CD4-positive, alpha-beta T cell treated with Interferon alpha-2 for 1 hour (primary cell): ENCODE measurements around the gene TXNRD3.

Experiments
- DNase-seq, 2 donors: peaks; one replicate each; pipeline ENCODE4 v3.0.0-alpha.2; 2020 to 2022

TXNRD3 gene

GRCh38 chr3:126671521-126671920 is 16.6 kb upstream of the TXNRD3 start:
- no peak for DNase-seq

GRCh38 chr3:126668450-126669401 is 13.8 kb upstream of the TXNRD3 start:
- no peak for DNase-seq

- no peak for DNase-seq
These were observed 12.9 kb upstream of the TXNRD3 start for GRCh38 chr3:126667631-126668449.

GRCh38 chr3:126666658-126667528 is 12.0 kb upstream of the TXNRD3 start:
- no peak for DNase-seq

GRCh38 chr3:126665959-126666657 is 11.2 kb upstream of the TXNRD3 start:
- no peak for DNase-seq

GRCh38 chr3:126665221-126665936 is 10.5 kb upstream of the TXNRD3 start:
- DNase-seq, result no peak

GRCh38 chr3:126664591-126665214 is 9.8 kb upstream of the TXNRD3 start:
- no peak for DNase-seq

- no peak for DNase-seq
These were observed 8.8 kb upstream of the TXNRD3 start for GRCh38 chr3:126663750-126664149.

GRCh38 chr3:126663257-126663656 is 8.3 kb upstream of the TXNRD3 start:
- no peak for DNase-seq

GRCh38 chr3:126661532-126662364 is 6.8 kb upstream of the TXNRD3 start:
- no peak for DNase-seq

- no peak for DNase-seq
These were observed 5.3 kb upstream of the TXNRD3 start for GRCh38 chr3:126659915-126660886.

- DNase-seq, result no peak
These were observed 3.7 kb upstream of the TXNRD3 start for GRCh38 chr3:126658584-126658983.

- no peak for DNase-seq
These were observed 3.0 kb upstream of the TXNRD3 start for GRCh38 chr3:126657901-126658300.

- no peak for DNase-seq
These were observed 1.6 kb upstream of the TXNRD3 start for GRCh38 chr3:126656371-126657134.

GRCh38 chr3:126655887-126656286 is 963 bp upstream of the TXNRD3 start:
- DNase-seq, result no peak

GRCh38 chr3:126649556-126650092 is 5.3 kb downstream of the TXNRD3 start:
- DNase-seq, result no peak

GRCh38 chr3:126646674-126647073 is 8.2 kb downstream of the TXNRD3 start:
- no peak for DNase-seq

GRCh38 chr3:126644615-126645014 is 10.3 kb downstream of the TXNRD3 start:
- no peak for DNase-seq
